NT2/D1 (cell line): ENCODE measurements around the gene GTSE1.

Source experiments
- DNase-seq: peaks from one replicate; pipeline ENCODE4 v3.0.0-alpha.2; 2011; ENCODE audit warnings: low read depth, low spot score
- H3K27me3 ChIP-seq: 2 replicates; pipeline ENCODE4 v1.6.0; 2011; ENCODE audit warnings: mild to moderate bottlenecking; ENCODE audit not compliant: insufficient read length, insufficient read depth
- H3K36me3 ChIP-seq: 2 replicates; pipeline ENCODE4 v1.6.1; 2011; ENCODE audit warnings: mild to moderate bottlenecking, low read length, mixed read lengths; ENCODE audit not compliant: insufficient read depth, insufficient read length
- H3K4me1 ChIP-seq: 2 replicates; pipeline ENCODE4 v1.5.1; 2011; ENCODE audit not compliant: insufficient read depth, insufficient read length
- H3K4me3 ChIP-seq: 2 replicates; pipeline ENCODE4 v1.5.1; 2011; ENCODE audit warnings: low read depth; ENCODE audit not compliant: insufficient read length
- H3K9ac ChIP-seq: 2 replicates; pipeline ENCODE4 v1.6.0; 2011; ENCODE audit warnings: low read depth; ENCODE audit not compliant: insufficient read length
- H3K9me3 ChIP-seq: 2 replicates; pipeline ENCODE4 v1.5.1; 2011; ENCODE audit warnings: mild to moderate bottlenecking, low read length; ENCODE audit not compliant: insufficient read depth
- SUZ12 ChIP-seq: IDR thresholded peaks from 2 replicates; pipeline ENCODE4 v1.6.1; 2011; ENCODE audit not compliant: insufficient read length, insufficient read depth; ENCODE audit errors: extremely low read depth
- YY1 ChIP-seq: IDR thresholded peaks from 2 replicates; pipeline ENCODE4 v1.6.1; 2011; ENCODE audit not compliant: insufficient read length, insufficient read depth
- ZNF274 ChIP-seq: IDR thresholded peaks from 2 replicates; pipeline ENCODE4 v1.6.1; 2011; ENCODE audit warnings: mild to moderate bottlenecking, low read depth, low read length

The GTSE1 gene

GRCh38 chr22:46315976-46316375 lies 19.3 kb downstream of the GTSE1 start:
- DNase-seq: no peak

GRCh38 chr22:46317646-46318045 lies 21.0 kb downstream of the GTSE1 start:
- Histone ChIP-seq H3K36me3 (peaks cover 79% of the 10 kb centered on the region), H3K4me3 (no peak overlapping the region), H3K9ac (no peak overlapping the region), H3K4me1 (no peaks in the 10 kb centered on the region), H3K9me3 (no peaks in the 10 kb centered on the region), H3K27me3 (no peaks in the 10 kb centered on the region)
- TF ChIP-seq ZNF274 (no peak), YY1 (no peak), SUZ12 (no peak)
- no peak for DNase-seq

More at GRCh38 chr22:46315976-46316375, 19.3 kb downstream of the GTSE1 start:
- peaks cover 79% of the 10 kb centered on the region for H3K36me3 ChIP-seq
- no peaks in the 10 kb centered on the region for H3K27me3 ChIP-seq
- TF ChIP-seq ZNF274 (no peak), SUZ12 (no peak), YY1 (no peak)
- no peaks in the 10 kb centered on the region for H3K4me1 ChIP-seq
- H3K9ac ChIP-seq: no peak overlapping the region
- H3K4me3 ChIP-seq: no peak overlapping the region
- no peaks in the 10 kb centered on the region for H3K9me3 ChIP-seq

GRCh38 chr22:46318576-46318975 lies 21.9 kb downstream of the GTSE1 start:
- Histone ChIP-seq H3K36me3 (peaks cover 85% of the 10 kb centered on the region), H3K27me3 (no peaks in the 10 kb centered on the region), H3K4me1 (no peaks in the 10 kb centered on the region), H3K9ac (no peak overlapping the region), H3K9me3 (no peaks in the 10 kb centered on the region), H3K4me3 (no peak overlapping the region)
- no peak for DNase-seq
- TF ChIP-seq ZNF274 (no peak), YY1 (no peak), SUZ12 (no peak)

GRCh38 chr22:46319319-46319718 lies 22.6 kb downstream of the GTSE1 start:
- H3K27me3 ChIP-seq: no peaks in the 10 kb centered on the region
- no peak overlapping the region for H3K9ac ChIP-seq
- TF ChIP-seq YY1 (no peak), SUZ12 (no peak), ZNF274 (no peak)
- H3K36me3 ChIP-seq: peaks cover 82% of the 10 kb centered on the region
- H3K4me1 ChIP-seq: no peaks in the 10 kb centered on the region
- H3K4me3 ChIP-seq: no peak overlapping the region
- DNase-seq: no peak
- H3K9me3 ChIP-seq: no peaks in the 10 kb centered on the region

- DNase-seq: no peak
- Histone ChIP-seq H3K4me1 (no peaks in the 10 kb centered on the region), H3K4me3 (no peak overlapping the region), H3K9ac (no peak overlapping the region), H3K9me3 (no peaks in the 10 kb centered on the region), H3K27me3 (no peaks in the 10 kb centered on the region), H3K36me3 (peaks cover 84% of the 10 kb centered on the region)
- no peak for TF ChIP-seq ZNF274
Measured at GRCh38 chr22:46320166-46320710, 23.6 kb downstream of the GTSE1 start.

GRCh38 chr22:46320716-46321386 lies 24.2 kb downstream of the GTSE1 start:
- Histone ChIP-seq H3K36me3 (peaks cover 84% of the 10 kb centered on the region), H3K9me3 (no peaks in the 10 kb centered on the region), H3K27me3 (no peaks in the 10 kb centered on the region), H3K4me3 (no peak overlapping the region), H3K4me1 (no peaks in the 10 kb centered on the region), H3K9ac (no peak overlapping the region)
- no peak for DNase-seq
- TF ChIP-seq SUZ12: no peak
- no peak for TF ChIP-seq ZNF274
- TF ChIP-seq YY1: no peak

GRCh38 chr22:46322711-46323110 lies 26.0 kb downstream of the GTSE1 start:
- Histone ChIP-seq H3K4me3 (no peak overlapping the region), H3K9ac (no peak overlapping the region), H3K27me3 (no peaks in the 10 kb centered on the region), H3K9me3 (no peaks in the 10 kb centered on the region), H3K4me1 (no peaks in the 10 kb centered on the region), H3K36me3 (peaks cover 85% of the 10 kb centered on the region)
- TF ChIP-seq SUZ12: no peak
- TF ChIP-seq ZNF274: no peak
- TF ChIP-seq YY1: no peak
- DNase-seq: no peak
